ENCODE measurements around the gene PLEKHH1.

- TF ChIP-seq CTCF (IDR thresholded peaks at IDR 0.05), result no peak
- TF ChIP-seq EP300 (IDR thresholded peaks at IDR 0.05), result no peak
Measured at GRCh38 chr14:67491285-67491684, 41.8 kb upstream of the PLEKHH1 start.
